Trophoblast cell (in vitro differentiated cells and primary cell): ENCODE data around the gene SEPTIN14.
"Not testable (repeated sequence)": the region's sequence is repeated elsewhere in the genome, so short reads cannot be mapped to it uniquely, and the experiment has no call there.

Source experiments
- DNase-seq, 2 donors: peaks; one replicate each; pipeline ENCODE4 v3.0.0-alpha.2; 2016
- H2AFZ ChIP-seq: 2 replicates; pipeline ENCODE4 v1.6.1; 2013; ENCODE audit warnings: low read length, moderate library complexity, mild to moderate bottlenecking; ENCODE audit not compliant: insufficient read depth, poor library complexity
- H2AK5ac ChIP-seq: 2 replicates; pipeline ENCODE4 v1.6.1; 2013; ENCODE audit warnings: mild to moderate bottlenecking, low read length
- H2BK120ac ChIP-seq: 2 replicates; pipeline ENCODE4 v1.6.1; 2013; ENCODE audit warnings: low read length, mild to moderate bottlenecking, moderate library complexity; ENCODE audit not compliant: insufficient read depth, poor library complexity
- H2BK12ac ChIP-seq: 2 replicates; pipeline ENCODE4 v1.6.1; 2013; ENCODE audit warnings: mild to moderate bottlenecking, low read length, moderate library complexity
- H2BK5ac ChIP-seq: 2 replicates; pipeline ENCODE4 v1.6.1; 2013; ENCODE audit warnings: low read length, low read depth, moderate library complexity, mild to moderate bottlenecking; ENCODE audit not compliant: poor library complexity
- H3K14ac ChIP-seq: 2 replicates; pipeline ENCODE4 v1.6.1; 2013; ENCODE audit warnings: mild to moderate bottlenecking, low read length
- H3K18ac ChIP-seq: 2 replicates; pipeline ENCODE4 v1.6.1; 2013; ENCODE audit warnings: mild to moderate bottlenecking, low read length
- H3K23ac ChIP-seq: 2 replicates; pipeline ENCODE4 v1.6.1; 2013; ENCODE audit warnings: low read length
- H3K27ac ChIP-seq: 2 replicates; pipeline ENCODE4 v1.5.1; 2013; ENCODE audit warnings: low read depth, mild to moderate bottlenecking, inconsistent platforms, low read length, moderate library complexity
- H3K27me3 ChIP-seq: 2 replicates; pipeline ENCODE4 v1.6.1; 2013; ENCODE audit warnings: inconsistent platforms, mild to moderate bottlenecking, low read length, moderate library complexity; ENCODE audit not compliant: insufficient read depth
- H3K36me3 ChIP-seq, 2 experiments: 1 replicate in 1 of 2; 2 replicates in 1 of 2; pipeline ENCODE4 v1.6.1; 2013; ENCODE audit warnings: low read length in 2 of 2, mild to moderate bottlenecking in 2 of 2, moderate library complexity in 1 of 2; ENCODE audit not compliant: insufficient read depth in 2 of 2, control insufficient read depth in 1 of 2
- H3K4ac ChIP-seq: 2 replicates; pipeline ENCODE4 v1.6.1; 2013; ENCODE audit warnings: low read depth, mild to moderate bottlenecking, low read length, moderate library complexity
- H3K4me1 ChIP-seq, 2 experiments: 1 replicate in 1 of 2; 2 replicates in 1 of 2; pipeline ENCODE4 v1.6.1; 2013; ENCODE audit warnings: low read length in 2 of 2, mild to moderate bottlenecking in 2 of 2, moderate library complexity in 1 of 2; ENCODE audit not compliant: insufficient read depth in 2 of 2, control insufficient read depth in 1 of 2
- H3K4me2 ChIP-seq: 2 replicates; pipeline ENCODE4 v1.6.1; 2013; ENCODE audit warnings: inconsistent platforms, mild to moderate bottlenecking, low read length, moderate library complexity
- H3K4me3 ChIP-seq: 2 replicates; pipeline ENCODE4 v1.5.1; 2013; ENCODE audit warnings: mild to moderate bottlenecking, low read depth, low read length, inconsistent platforms
- H3K79me1 ChIP-seq: one replicate; pipeline ENCODE4 v1.6.1; 2013; ENCODE audit warnings: low read length
- H3K79me2 ChIP-seq: 2 replicates; pipeline ENCODE4 v1.6.1; 2013; ENCODE audit warnings: low read length, mild to moderate bottlenecking; ENCODE audit not compliant: control insufficient read depth, insufficient read depth, poor library complexity
- H3K9ac ChIP-seq: 2 replicates; pipeline ENCODE4 v1.6.1; 2013; ENCODE audit warnings: mild to moderate bottlenecking, low read length
- H3K9me3 ChIP-seq: 2 replicates; pipeline ENCODE4 v1.6.1; 2013; ENCODE audit warnings: low read depth, mild to moderate bottlenecking, control low read depth, inconsistent platforms, low read length; ENCODE audit not compliant: insufficient read depth
- H4K12ac ChIP-seq: 2 replicates; pipeline ENCODE4 v1.6.1; 2013; ENCODE audit warnings: low read depth, mild to moderate bottlenecking, low read length, moderate library complexity
- H4K8ac ChIP-seq: 2 replicates; pipeline ENCODE4 v1.6.1; 2013; ENCODE audit warnings: low read depth, mild to moderate bottlenecking, low read length, moderate library complexity
- H4K91ac ChIP-seq: one replicate; pipeline ENCODE4 v1.6.1; 2013; ENCODE audit warnings: low read depth, mild to moderate bottlenecking, low read length, moderate library complexity
- WGBS: extraction: QIAGEN DNeasy Blood & Tissue Kit; methylation state at CpG from one replicate; pipeline ENCODE4 v1.1.7; 2013; ENCODE audit warnings: missing lambda C conversion rate; ENCODE audit not compliant: insufficient read length, insufficient coverage; ENCODE audit errors: extremely low coverage; 5-methylcytosine and 5-hydroxymethylcytosine counted together

Gene SEPTIN14

GRCh38 chr7:55827577-55827976 is 35.0 kb downstream of the SEPTIN14 start:
- no peak overlapping the region for H3K4me3 ChIP-seq
- H4K8ac ChIP-seq: no peak overlapping the region
- no peaks in the 10 kb centered on the region for H3K27me3 ChIP-seq
- no peak overlapping the region for H3K14ac ChIP-seq
- DNase-seq: no peak
- H3K79me1 ChIP-seq: no peaks in the 10 kb centered on the region
- H3K4me2 ChIP-seq: no peak overlapping the region
- no peak overlapping the region for H2AFZ ChIP-seq
- H3K79me2 ChIP-seq: no peaks in the 10 kb centered on the region
- WGBS: no CpG with 5 or more reads among the region's 1 CpG
- no peak overlapping the region for H2BK120ac ChIP-seq
- no peak overlapping the region for H2AK5ac ChIP-seq
- no peak overlapping the region for H2BK5ac ChIP-seq
- no peak overlapping the region for H4K91ac ChIP-seq
- H3K9ac ChIP-seq: no peak overlapping the region
- H3K4me1 ChIP-seq: no peaks in the 10 kb centered on the region
- H3K9me3 ChIP-seq: peaks cover 16% of the 10 kb centered on the region
- no peak overlapping the region for H3K27ac ChIP-seq
- H3K4ac ChIP-seq: no peak overlapping the region
- H4K12ac ChIP-seq: no peak overlapping the region
- no peak overlapping the region for H2BK12ac ChIP-seq
- no peak overlapping the region for H3K18ac ChIP-seq
- no peaks in the 10 kb centered on the region for H3K36me3 ChIP-seq
- H3K23ac ChIP-seq: no peak overlapping the region

DNA sequence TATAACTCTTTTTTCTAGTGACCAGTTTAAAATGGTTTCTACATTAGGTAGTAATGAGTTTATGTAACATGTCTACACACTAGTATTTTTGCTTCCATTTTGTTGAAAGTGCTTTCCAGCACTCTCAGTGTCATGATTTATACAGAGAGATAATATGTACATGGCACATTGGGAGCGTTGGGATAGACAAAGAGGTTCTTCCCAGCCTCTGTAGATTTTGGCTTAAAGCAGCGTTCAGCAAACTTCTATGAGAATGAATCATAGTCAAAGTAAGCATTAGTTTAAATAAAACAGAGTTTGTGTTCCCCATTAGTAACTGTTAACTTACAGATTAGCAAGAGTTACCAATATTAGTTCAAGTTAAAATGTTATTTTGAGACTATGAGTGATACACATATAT is 43.9 kb downstream of the SEPTIN14 start:
- H3K79me2 ChIP-seq: no peaks in the 10 kb centered on the region
- no peak overlapping the region for H2BK12ac ChIP-seq
- H2AK5ac ChIP-seq: no peak overlapping the region
- H3K4ac ChIP-seq: no peak overlapping the region
- no peak overlapping the region for H3K4me3 ChIP-seq
- H3K9ac ChIP-seq: no peak overlapping the region
- no peak overlapping the region for H4K91ac ChIP-seq
- H3K4me1 ChIP-seq: no peaks in the 10 kb centered on the region
- H3K23ac ChIP-seq: no peak overlapping the region
- no peak overlapping the region for H3K4me2 ChIP-seq
- no peaks in the 10 kb centered on the region for H3K27me3 ChIP-seq
- H2BK120ac ChIP-seq: no peak overlapping the region
- WGBS: no CpG with 5 or more reads among the region's 2 CpGs
- no peak overlapping the region for H3K27ac ChIP-seq
- H4K12ac ChIP-seq: no peak overlapping the region
- peaks cover 8% of the 10 kb centered on the region for H3K9me3 ChIP-seq
- no peaks in the 10 kb centered on the region for H3K79me1 ChIP-seq
- no peak overlapping the region for H4K8ac ChIP-seq
- no peak for DNase-seq
- no peak overlapping the region for H2AFZ ChIP-seq
- H3K14ac ChIP-seq: no peak overlapping the region
- H3K18ac ChIP-seq: no peak overlapping the region
- no peaks in the 10 kb centered on the region for H3K36me3 ChIP-seq
- no peak overlapping the region for H2BK5ac ChIP-seq

- H3K27ac ChIP-seq, H3K18ac ChIP-seq, H3K79me1 ChIP-seq, H3K4me2 ChIP-seq, H3K36me3 ChIP-seq, H2AFZ ChIP-seq, H4K8ac ChIP-seq, H4K91ac ChIP-seq, H2AK5ac ChIP-seq, H3K14ac ChIP-seq, H3K9ac ChIP-seq, H3K23ac ChIP-seq, H2BK120ac ChIP-seq, H3K4me1 ChIP-seq, DNase-seq, H3K4me3 ChIP-seq, H3K4ac ChIP-seq, H4K12ac ChIP-seq, H3K79me2 ChIP-seq, H3K27me3 ChIP-seq, H2BK5ac ChIP-seq, H2BK12ac ChIP-seq: not testable (repeated sequence)
- no CpG with 5 or more reads among the region's 1 CpG for WGBS
- H3K9me3 ChIP-seq: peaks cover 15% of the 10 kb centered on the region
Measured at GRCh38 chr7:55797260-55797659, 65.3 kb downstream of the SEPTIN14 start.

DNA sequence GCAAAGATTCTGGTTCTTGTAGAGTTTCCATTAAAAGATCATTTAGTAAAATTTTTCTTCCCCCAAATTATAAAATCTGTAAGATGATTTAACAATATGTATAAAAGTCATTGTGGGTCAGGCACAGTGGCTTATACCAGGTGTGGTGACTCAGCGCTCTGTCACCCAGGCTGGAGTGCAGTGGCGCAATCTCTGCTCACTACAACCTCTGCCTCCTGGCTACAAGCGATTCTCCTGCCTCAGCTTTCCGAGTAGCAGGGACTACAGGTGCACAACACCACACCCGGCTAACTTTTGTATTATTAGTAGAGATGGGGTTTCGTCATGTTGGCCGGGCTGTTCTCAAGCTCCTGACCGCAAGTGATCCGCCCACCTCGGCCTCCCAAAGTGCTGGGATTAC is 68.0 kb downstream of the SEPTIN14 start:
- no peak overlapping the region for H2AFZ ChIP-seq
- no peak overlapping the region for H3K23ac ChIP-seq
- no peak overlapping the region for H2BK5ac ChIP-seq
- no peak overlapping the region for H3K4me2 ChIP-seq
- peaks cover 2% of the 10 kb centered on the region for H3K27me3 ChIP-seq
- no peaks in the 10 kb centered on the region for H3K79me1 ChIP-seq
- no peaks in the 10 kb centered on the region for H3K36me3 ChIP-seq
- no peak overlapping the region for H3K4me3 ChIP-seq
- no peak overlapping the region for H2BK120ac ChIP-seq
- no peak overlapping the region for H3K18ac ChIP-seq
- H3K79me2 ChIP-seq: no peaks in the 10 kb centered on the region
- H4K12ac ChIP-seq: no peak overlapping the region
- no peak overlapping the region for H4K8ac ChIP-seq
- H4K91ac ChIP-seq: no peak overlapping the region
- H2BK12ac ChIP-seq: no peak overlapping the region
- H2AK5ac ChIP-seq: no peak overlapping the region
- DNase-seq: peak; percentile 64 to 67
- H3K27ac ChIP-seq: no peak overlapping the region
- H3K9me3 ChIP-seq: peaks cover 15% of the 10 kb centered on the region
- no peak overlapping the region for H3K9ac ChIP-seq
- no peak overlapping the region for H3K4ac ChIP-seq
- H3K14ac ChIP-seq: no peak overlapping the region
- no peaks in the 10 kb centered on the region for H3K4me1 ChIP-seq
- no CpG with 5 or more reads among the region's 10 CpGs for whole genome bisulfite sequencing
